Choroid plexus epithelial cell (primary cell): ENCODE measurements around the gene HRH3.

ENCODE experiments used
- DNase-seq: peaks from one replicate; pipeline ENCODE4 v3.0.0-alpha.2; 2010; ENCODE audit warnings: low read depth
- H3K4me3 ChIP-seq: 2 replicates; pipeline ENCODE4 v1.5.1; 2011; ENCODE audit warnings: low read depth, mild to moderate bottlenecking, control low read depth, low read length, moderate library complexity
- TF ChIP-seq, protein P1 (sequence below): conservative IDR thresholded peaks from 2 replicates; pipeline ENCODE4 v1.5.1; 2011; ENCODE audit warnings: low read depth, mild to moderate bottlenecking, control low read depth, inconsistent platforms, low read length, moderate library complexity

HRH3 gene

DNA sequence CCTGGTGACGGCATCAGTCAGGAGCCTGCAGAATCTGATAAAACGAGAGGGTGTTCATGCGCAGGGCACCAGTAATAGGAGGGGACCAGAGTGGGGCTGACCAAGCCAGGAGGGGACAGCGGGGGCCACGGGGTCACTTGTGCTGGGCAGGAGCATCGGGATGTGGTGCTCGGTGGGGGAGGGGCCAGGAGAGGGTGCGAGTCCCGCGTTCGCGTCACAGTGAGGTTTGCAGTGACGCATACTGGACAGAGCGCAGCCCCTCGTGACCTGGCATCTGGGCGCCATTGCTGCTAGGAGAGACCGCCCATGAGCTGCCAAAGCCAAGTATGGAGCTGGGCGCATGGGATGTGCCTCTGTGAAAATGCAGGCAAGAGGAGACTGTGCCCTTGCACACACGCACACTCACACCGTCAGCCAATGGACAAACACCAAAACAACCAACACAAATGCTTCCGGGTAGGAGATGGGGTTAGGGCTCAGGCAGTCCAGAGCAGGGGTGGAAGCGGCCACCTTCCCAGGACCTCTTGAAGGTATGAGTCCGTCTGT, 51.1 kb downstream of the HRH3 start:
- no peak for DNase-seq
- TF ChIP-seq, protein P1, sequence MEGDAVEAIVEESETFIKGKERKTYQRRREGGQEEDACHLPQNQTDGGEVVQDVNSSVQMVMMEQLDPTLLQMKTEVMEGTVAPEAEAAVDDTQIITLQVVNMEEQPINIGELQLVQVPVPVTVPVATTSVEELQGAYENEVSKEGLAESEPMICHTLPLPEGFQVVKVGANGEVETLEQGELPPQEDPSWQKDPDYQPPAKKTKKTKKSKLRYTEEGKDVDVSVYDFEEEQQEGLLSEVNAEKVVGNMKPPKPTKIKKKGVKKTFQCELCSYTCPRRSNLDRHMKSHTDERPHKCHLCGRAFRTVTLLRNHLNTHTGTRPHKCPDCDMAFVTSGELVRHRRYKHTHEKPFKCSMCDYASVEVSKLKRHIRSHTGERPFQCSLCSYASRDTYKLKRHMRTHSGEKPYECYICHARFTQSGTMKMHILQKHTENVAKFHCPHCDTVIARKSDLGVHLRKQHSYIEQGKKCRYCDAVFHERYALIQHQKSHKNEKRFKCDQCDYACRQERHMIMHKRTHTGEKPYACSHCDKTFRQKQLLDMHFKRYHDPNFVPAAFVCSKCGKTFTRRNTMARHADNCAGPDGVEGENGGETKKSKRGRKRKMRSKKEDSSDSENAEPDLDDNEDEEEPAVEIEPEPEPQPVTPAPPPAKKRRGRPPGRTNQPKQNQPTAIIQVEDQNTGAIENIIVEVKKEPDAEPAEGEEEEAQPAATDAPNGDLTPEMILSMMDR = no peak

DNA sequence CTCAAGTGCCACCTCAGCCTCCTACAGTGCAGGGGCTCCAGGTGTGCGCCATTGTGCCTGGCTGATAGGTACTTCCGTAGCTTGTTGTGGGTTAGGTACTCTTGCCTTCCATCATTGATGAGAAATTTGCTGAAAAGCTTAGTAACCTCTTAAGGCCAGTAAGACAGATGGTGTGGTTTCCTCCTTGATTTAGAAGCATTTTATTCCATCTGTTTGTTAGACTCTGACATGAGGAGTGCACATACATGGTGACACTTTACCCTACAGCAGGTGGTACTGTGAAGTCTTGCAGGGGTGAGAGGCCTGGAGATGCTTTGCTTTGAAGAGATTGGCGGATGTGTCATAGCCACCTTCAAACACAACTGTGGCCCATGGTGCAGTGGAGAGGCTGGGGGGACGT, 52.0 kb downstream of the HRH3 start:
- no peak for DNase-seq
- TF ChIP-seq, protein P1 = no peak
- no peak overlapping the region for H3K4me3 ChIP-seq

More for the DNA sequence above, 51.1 kb downstream of the HRH3 start:
- H3K4me3 ChIP-seq = no peak overlapping the region

DNA sequence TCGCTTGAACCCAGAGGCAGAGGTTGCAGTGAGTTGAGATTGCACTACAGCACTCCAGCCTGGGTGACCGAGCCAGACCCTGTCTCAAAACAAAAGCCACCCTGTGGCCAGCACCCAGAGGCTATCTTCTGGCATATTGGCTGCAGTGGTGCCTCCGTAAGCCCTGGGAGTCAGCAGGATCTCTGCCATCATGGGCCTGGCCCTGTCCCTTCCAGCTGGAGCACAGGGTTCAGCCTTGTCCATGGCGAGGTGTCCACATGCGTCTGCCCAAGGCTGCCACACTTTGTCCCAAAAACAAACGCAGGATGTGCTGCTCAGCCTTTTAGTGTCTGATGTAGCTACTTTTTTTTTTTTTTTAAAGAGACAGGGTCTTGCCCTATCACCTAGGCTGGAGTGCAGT, 52.6 kb downstream of the HRH3 start:
- no peak for DNase-seq
- H3K4me3 ChIP-seq = no peak overlapping the region
- TF ChIP-seq, protein P1 = no peak

- TF ChIP-seq, protein P1 = no peak
- DNase-seq = no peak
- H3K4me3 ChIP-seq = no peak overlapping the region
Observed at GRCh38 chr20:62165762-62166399, 54.2 kb downstream of the HRH3 start.
